Mesothelial cell of epicardium (in vitro differentiated cells): ENCODE results near the gene MAML2. TPM values are rescaled to one million over a fixed set of nuclear protein-coding genes. Genes with fewer than 3 reads are reported as not detected.

Experiments used
- DNase-seq, 2 experiments: peaks; one replicate each; pipeline ENCODE4 v3.0.0; 2021; ENCODE audit warnings: low spot score in 2 of 2; ENCODE audit not compliant: unreplicated experiment in 2 of 2
- H3K27ac Mint-ChIP-seq: 2 replicates; pipeline ENCODE4 v1.8.0; 2021; ENCODE audit warnings: mixed read lengths
- H3K27me3 Mint-ChIP-seq: 2 replicates; pipeline ENCODE4 v1.8.0; 2021; ENCODE audit warnings: low read depth, mixed read lengths
- H3K36me3 Mint-ChIP-seq: 2 replicates; pipeline ENCODE4 v1.8.0; 2021; ENCODE audit warnings: mixed read lengths
- H3K4me1 Mint-ChIP-seq: 2 replicates; pipeline ENCODE4 v1.8.0; 2021; ENCODE audit warnings: mixed read lengths
- H3K4me3 Mint-ChIP-seq: 2 replicates; pipeline ENCODE4 v1.8.0; 2021; ENCODE audit warnings: mild to moderate bottlenecking, moderate library complexity, mixed read lengths
- H3K9me3 Mint-ChIP-seq: 2 replicates; pipeline ENCODE4 v1.8.0; 2021; ENCODE audit warnings: mixed read lengths
- total RNA-seq: library from RNA; stranded (reverse); gene quantifications from 3 replicates; pipeline ENCODE4 v1.2.1, GENCODE V29; 2021
- TF ChIP-seq, protein P1 (sequence below): fragments of 200-600 bp; sonication (generic); IDR thresholded peaks from one replicate; pipeline ENCODE4 v1.5.0; 2021; ENCODE audit warnings: antibody characterized with exemption; ENCODE audit not compliant: unreplicated experiment

MAML2 gene
- total RNA-seq, 1 donor from 2014 or later, result 38.3 TPM

DNA sequence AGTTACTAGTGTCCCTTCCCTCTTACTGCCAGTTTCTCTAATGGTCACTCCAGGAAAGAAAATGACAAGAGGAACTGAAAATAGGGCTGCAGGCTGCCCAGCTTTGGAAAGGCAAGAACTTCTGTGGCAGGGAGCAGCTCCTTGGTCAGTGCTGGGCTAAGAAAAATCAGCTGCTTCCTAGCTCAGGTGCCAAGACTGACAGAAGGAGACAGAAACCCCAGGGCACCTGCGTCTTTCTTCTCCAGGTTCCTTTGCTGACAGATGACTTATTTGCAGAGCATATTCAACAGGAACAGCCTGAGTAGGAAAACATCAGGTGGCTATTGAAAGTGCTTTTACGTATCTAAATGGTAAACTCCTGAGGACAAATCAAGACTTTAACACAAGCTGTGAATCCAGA is 25.4 kb downstream of the MAML2 start:
- no peaks in the 10 kb centered on the region for H3K9me3 Mint-ChIP-seq
- TF ChIP-seq, protein P1, sequence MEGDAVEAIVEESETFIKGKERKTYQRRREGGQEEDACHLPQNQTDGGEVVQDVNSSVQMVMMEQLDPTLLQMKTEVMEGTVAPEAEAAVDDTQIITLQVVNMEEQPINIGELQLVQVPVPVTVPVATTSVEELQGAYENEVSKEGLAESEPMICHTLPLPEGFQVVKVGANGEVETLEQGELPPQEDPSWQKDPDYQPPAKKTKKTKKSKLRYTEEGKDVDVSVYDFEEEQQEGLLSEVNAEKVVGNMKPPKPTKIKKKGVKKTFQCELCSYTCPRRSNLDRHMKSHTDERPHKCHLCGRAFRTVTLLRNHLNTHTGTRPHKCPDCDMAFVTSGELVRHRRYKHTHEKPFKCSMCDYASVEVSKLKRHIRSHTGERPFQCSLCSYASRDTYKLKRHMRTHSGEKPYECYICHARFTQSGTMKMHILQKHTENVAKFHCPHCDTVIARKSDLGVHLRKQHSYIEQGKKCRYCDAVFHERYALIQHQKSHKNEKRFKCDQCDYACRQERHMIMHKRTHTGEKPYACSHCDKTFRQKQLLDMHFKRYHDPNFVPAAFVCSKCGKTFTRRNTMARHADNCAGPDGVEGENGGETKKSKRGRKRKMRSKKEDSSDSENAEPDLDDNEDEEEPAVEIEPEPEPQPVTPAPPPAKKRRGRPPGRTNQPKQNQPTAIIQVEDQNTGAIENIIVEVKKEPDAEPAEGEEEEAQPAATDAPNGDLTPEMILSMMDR, result no peak
- H3K27ac Mint-ChIP-seq, result peak overlapping the region; percentile 84
- H3K36me3 Mint-ChIP-seq, result peaks cover 8% of the 10 kb centered on the region
- peaks cover 90% of the 10 kb centered on the region for H3K4me1 Mint-ChIP-seq
- H3K27me3 Mint-ChIP-seq, result no peaks in the 10 kb centered on the region
- no peak for DNase-seq
- H3K4me3 Mint-ChIP-seq, result peak overlapping the region; percentile 15

DNA sequence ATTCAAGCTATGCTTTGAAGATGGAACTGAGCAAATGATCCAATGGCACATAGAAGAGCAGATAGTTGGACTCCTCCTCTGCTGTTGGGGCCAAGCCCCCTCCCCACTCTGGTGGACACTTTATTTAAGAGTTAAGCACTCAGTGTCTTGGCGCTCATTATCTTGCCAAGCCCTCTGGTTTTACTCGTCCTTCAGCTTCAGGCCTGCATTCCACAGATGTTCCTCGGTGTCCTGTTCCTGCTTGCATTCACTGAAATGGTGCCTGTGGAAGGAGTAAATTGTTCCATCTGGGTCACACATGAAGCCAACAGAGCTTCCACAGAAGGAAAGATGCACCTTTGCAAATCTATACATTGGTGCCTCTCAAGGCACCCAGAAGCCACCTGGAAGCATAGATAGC is 26.1 kb downstream of the MAML2 start:
- Mint-ChIP-seq H3K9me3 (no peaks in the 10 kb centered on the region), H3K36me3 (peaks cover 6% of the 10 kb centered on the region), H3K27ac (peak overlapping the region; percentile 84), H3K27me3 (no peaks in the 10 kb centered on the region), H3K4me3 (peak overlapping the region; percentile 15), H3K4me1 (peaks cover 90% of the 10 kb centered on the region)
- DNase-seq, result no peak
- TF ChIP-seq, protein P1, result no peak

DNA sequence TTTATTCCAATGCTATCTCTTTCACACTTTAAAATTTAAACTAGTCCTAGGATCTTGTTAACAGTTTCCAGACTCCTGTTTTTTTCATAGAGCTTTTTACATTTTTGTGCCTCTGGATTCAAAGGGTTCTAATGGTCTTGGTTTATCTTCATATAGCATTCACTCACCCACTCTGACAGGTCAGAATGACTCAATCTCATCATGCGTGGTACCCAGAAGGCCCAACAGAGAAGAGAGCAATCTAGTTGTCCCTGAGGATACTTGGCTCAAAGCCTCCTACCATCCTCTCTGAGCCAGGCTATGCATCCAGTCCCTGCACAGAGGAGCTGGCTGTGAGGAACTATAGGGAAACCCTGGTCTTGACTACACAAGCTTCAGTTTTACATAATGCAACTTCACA is 27.5 kb downstream of the MAML2 start:
- Mint-ChIP-seq H3K27me3 (no peaks in the 10 kb centered on the region), H3K4me3 (no peak overlapping the region), H3K9me3 (no peaks in the 10 kb centered on the region), H3K4me1 (peaks cover 90% of the 10 kb centered on the region), H3K36me3 (peaks cover 4% of the 10 kb centered on the region), H3K27ac (peak overlapping the region; percentile 87)
- TF ChIP-seq, protein P1, result no peak
- no peak for DNase-seq

DNA sequence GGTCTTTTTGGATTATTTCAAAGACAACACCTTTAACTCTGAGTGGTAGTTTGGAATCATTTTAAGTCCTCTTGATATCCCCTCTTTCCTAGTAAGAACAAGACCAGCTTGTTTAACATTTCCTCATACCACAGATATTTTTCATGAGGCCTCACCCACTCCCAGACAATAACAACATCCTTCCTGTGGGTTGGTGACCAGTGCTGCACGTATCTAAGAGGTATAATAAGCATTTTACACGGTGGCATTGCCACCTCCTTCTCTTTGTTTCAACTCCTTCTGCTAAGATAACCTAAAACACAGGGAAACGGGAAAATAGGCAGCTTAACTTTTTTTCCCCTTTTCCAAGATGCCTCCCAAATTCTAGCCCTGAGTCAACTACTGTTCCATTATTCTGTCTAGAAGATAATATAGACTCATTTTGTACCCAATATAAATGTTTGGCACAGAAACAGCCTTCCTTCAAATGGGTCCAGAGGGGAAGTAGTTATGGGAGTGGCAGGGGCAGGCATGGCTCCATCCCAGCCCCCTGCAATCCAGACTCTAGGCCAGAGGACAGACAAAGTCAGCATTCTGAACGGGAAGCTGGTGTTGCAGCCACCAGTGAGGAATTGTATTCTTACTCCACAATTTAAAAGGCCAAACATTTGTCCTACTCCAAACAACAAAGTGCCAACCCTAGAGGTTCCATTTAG is 28.5 kb downstream of the MAML2 start:
- no peak for DNase-seq
- Mint-ChIP-seq H3K27me3 (no peaks in the 10 kb centered on the region), H3K4me3 (no peak overlapping the region), H3K27ac (peak overlapping the region; percentile 98), H3K9me3 (no peaks in the 10 kb centered on the region), H3K36me3 (peaks cover 4% of the 10 kb centered on the region), H3K4me1 (peaks cover 90% of the 10 kb centered on the region)
- TF ChIP-seq, protein P1, result no peak

DNA sequence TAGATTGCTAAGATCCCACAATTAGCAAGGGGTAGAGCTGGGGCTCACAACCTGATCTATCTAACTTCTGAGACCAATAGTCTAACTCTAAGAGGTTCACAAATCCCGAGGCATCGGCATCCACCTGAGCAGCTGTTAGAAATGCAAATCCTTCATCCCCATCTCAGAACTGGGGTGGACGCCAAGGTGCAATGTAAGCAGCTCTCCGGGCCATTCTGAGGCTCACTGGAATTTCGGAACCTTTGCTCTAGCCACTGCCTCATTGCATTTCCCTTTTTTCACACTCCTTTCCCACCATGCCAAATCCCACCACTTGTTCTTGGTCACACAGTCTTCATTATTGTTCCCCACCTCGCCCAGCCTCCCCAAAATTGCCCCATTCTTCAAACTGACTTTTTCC is 29.8 kb downstream of the MAML2 start:
- peak overlapping the region; percentile 98 for H3K27ac Mint-ChIP-seq
- H3K9me3 Mint-ChIP-seq, result no peaks in the 10 kb centered on the region
- DNase-seq, result no peak
- H3K36me3 Mint-ChIP-seq, result peaks cover 4% of the 10 kb centered on the region
- no peaks in the 10 kb centered on the region for H3K27me3 Mint-ChIP-seq
- H3K4me3 Mint-ChIP-seq, result no peak overlapping the region
- H3K4me1 Mint-ChIP-seq, result peaks cover 92% of the 10 kb centered on the region
- TF ChIP-seq, protein P1, result no peak
